ENCODE data around the gene CA4.
"Not testable (repeated sequence)": the region's sequence is repeated elsewhere in the genome, so short reads cannot be mapped to it uniquely, and the experiment has no call there.

Gene CA4

DNA sequence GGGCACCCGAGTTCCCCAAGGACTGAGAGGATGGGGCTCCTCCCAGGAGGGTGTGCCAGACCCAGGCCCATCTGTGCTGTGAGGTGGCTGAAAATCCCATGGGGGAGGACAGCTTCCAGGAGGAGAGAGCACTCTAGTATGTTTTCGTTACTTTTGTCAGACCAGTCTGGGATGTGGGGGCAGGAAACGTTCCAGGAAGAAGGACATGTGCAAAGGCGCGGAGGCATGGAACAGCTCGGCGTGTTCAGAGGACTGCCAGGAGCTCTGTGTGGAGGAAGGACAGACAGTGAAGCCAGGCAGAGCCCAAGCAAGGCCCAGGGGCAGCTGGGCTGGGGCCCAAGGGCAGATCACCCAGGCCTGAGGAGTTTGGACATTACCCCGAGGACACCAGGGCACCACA, 7.0 kb downstream of the CA4 start:
- no peak for DNase-seq

DNA sequence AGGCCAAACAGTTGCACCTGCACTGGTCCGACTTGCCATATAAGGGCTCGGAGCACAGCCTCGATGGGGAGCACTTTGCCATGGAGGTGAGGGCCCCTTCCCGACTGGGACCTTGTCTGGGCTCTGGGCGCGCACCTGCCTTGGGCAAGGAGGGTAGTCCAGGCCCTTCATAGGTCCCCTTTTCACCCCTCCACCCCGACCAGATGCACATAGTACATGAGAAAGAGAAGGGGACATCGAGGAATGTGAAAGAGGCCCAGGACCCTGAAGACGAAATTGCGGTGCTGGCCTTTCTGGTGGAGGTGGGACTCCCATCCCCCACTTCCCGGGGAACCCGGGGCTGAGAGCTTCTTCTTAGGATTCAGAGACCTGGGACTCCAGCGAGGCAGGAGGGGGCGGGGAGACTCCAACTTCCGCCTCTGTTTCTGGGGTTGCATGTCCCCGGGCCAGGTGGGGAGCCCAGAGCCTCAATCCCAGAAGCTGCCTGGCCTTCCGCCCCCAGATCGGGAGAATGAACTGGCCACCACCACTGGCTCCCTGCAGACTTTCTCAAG, 7.8 kb downstream of the CA4 start:
- DNase-seq: no peak

DNA sequence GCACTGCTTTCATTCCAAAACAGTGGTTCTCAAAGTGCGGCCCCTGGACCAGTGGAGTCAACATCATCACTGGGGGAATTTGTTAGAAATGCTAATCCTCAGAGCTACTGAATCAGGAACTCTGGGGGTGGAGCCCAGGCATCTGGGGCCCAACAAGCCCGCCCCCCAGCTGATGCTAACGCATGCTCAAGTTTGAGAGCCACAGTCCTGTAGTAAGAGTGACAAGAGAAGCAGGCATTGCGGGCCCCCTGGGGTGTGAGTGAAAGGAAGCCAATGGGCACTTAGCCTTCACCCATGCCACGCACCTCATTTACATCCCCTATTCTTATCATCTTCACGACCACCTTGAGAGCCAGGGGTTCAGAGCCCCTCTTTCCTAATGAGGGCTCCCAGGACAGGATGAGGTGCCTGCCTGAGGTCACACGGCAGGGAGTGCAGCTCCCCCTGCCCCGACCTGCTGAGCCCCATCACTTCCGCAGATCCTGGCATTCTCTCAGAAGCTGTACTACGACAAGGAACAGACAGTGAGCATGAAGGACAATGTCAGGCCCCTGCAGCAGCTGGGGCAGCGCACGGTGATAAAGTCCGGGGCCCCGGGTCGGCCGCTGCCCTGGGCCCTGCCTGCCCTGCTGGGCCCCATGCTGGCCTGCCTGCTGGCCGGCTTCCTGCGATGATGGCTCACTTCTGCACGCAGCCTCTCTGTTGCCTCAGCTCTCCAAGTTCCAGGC, 9.1 kb downstream of the CA4 start:
- no peak for DNase-seq

DNA sequence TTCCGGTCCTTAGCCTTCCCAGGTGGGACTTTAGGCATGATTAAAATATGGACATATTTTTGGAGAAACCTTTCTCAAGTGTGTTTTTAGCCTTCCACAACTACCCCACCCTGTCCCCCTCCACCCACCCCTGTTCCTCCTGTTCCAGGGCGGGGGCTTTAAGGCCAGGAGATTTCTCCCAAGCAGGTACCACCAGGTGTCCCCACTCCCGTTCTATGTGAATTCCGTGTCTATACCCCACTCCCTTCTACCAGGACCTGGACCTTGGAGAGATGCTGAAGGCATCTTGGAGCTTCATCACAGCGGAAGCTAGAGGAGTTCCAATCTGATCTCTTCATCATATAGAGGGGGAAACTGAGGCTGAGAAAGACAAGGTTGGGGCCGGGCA, 9.7 kb downstream of the CA4 start:
- DNase-seq: no peak

DNA sequence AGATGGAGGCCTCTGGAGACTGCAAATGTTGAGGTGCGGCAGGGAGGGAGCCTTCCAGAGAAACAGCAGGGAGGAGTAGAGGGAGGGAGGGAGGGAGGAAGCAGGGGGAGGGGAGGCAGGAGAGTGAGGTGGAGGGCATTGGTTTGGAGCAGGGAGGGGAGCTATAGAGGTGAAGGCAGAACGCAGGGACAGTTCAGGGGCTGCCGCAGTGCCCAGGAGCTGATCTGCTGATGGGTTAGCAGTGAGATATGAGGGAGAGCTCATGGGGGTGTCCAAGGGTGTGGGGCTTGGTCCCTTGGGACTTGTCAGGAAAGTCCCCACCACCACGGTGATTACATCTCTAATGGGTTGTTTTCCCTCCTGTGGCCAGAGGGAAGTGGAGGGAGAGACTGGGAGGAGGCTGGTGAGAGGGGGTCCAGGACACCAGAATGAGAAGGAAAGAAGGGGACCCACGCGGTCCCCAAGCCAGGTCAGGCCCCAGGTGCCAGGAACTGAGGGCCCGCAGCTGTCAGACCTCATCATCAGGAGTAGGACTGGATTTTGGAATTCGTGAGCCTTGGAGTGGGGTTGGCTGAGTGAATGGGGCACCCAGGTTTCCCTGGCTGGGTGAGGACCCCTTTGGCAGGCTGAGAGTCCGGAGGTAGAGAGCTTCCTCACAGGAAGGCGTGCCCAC, 11.2 kb downstream of the CA4 start:
- DNase-seq: no peak

DNA sequence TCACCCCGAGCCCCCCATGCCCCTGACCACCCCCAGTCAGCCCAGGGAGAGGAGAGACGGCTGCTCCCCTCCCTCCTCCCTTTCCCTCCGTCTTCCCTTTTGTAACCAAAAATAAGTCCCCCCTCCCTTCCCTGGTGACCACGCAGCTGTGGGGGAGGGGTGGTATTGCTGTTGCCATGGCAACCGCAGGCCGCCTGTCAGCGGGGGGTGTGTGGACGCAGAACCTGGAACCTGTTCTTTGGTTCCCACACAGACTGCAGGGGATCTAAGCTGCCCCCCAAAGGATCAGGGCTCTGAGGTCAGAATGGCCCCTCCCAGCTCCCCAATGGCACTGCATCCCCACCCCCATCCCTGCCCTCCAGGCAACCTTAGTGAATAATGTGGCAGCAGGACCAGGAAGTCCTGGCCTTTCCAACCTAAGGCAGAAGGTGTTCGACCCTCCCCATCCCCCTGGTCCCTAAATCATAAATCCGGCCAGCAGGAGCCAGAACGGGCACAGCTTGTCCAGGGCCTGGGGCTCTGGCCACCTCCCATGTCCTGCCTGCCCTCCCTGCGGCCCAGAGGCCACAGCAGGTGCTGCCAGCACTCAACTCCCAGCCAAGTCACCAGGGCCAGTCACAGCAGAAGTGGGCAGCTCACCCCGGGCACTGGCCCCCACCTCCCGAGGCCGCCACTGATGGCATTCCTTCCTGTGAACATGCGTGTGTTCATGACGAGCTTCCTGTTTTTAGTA, 12.0 kb downstream of the CA4 start:
- no peak for DNase-seq

DNA sequence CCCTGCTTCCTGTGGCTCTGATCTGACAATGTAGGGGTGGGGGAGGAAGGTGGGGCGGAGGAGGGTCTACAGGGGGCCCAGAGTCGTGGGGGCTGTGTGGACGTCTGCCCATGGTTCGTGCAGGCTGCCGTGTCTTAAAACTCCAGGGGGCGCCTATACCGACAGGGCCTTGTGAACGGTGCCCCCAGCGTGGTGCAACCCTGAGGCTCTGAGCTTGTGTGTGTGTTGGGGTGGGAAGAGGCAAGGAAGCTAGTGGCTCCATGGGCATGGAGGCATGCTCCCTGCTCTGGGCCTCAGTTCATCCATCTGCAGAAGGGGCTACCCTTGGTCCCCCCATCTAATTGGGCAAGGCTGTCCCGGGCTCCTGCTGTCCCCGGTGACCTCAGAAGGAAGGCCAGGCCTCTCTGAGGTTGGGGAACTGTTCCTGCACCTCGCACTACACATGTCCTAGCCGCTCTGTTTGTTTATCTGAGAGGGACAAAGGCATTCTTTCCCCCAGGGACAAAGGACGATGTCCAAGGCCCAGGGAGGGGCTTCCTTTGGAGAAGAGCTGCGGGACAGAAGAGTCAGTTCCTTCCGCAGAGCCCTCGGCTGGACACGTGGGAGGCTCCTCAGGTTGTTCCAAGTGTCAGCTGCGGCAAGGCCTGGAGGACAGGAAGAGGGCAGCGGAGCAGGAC, 13.5 kb downstream of the CA4 start:
- DNase-seq: no peak

DNA sequence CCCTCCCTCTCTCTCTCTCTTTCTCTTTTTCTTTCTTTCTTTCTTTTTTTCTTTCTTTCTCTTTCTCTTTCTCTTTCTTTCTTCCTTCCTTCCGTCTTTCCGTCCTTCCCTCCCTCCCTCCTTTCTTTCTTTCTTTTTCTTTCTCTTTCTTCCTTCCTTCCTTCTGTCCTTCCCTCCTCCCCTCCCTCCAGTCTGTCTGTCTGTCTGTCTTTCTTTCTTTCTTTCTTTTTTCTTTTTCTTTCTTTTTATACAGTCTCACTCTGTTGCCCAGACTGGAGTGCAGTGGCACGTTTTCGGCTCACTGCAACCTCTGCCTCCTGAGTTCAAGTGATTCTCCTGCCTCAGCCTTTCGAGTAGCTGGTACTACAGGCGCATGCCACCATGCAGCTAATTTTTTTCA, 14.4 kb downstream of the CA4 start:
- no peak for DNase-seq

DNA sequence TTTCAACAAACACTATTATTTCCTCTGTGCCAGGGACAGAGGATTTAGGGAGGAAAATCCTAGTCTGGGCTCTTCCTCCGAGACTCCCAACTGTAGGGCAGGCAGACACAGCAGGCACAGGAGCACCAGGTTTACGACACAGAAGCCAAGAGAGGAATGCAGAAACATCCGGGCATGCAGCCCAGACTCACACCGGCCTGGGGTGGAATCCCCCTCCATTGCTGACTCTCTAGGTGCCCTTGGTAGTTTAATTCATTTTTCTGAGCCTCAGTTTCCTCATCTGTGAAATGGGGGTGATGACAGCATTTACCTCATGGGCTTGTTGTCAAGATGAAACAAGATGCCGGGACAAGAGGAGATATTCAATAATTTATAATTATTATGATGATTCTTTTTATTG, 14.9 kb downstream of the CA4 start:
- no peak for DNase-seq

DNA sequence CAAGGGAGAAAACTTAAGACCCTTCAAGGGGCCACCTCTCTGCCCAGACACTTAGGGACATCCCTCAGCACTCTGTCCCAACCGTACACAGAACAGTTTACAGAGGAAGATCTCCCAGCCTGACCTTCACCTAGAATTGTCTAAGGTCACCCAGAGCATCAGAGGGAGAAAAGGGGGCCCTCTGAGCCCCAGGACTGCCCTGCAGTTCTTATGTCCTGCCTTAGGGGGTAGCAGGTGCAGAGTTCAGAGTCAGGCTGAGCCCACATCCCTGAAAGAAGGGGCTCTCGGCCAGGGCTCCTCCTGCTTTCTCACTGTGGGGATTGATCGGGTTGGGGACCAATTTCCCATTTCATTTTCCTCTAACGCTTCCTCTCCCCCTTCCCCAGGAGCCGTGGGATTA, 15.4 kb downstream of the CA4 start:
- no peak for DNase-seq

DNA sequence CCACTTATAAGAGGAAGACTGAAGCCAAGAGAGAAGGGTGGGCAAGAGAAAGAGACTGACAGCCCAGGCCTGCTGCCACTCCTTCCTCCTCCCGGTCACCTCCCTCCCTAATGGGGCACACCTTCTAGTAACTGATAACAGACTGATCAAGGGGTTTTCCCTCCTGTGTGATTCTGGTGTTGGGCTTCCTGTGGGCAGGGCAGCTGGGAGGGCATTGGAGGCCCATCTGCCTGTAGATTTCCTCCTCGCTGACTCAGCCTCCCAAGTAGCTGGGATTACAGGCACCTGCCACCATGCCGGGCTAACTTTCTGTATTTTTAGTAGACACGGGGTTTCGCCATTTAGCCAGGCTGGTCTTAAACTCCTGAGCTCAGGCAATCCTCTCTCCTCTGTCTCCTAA, 16.2 kb downstream of the CA4 start:
- DNase-seq: no peak

DNA sequence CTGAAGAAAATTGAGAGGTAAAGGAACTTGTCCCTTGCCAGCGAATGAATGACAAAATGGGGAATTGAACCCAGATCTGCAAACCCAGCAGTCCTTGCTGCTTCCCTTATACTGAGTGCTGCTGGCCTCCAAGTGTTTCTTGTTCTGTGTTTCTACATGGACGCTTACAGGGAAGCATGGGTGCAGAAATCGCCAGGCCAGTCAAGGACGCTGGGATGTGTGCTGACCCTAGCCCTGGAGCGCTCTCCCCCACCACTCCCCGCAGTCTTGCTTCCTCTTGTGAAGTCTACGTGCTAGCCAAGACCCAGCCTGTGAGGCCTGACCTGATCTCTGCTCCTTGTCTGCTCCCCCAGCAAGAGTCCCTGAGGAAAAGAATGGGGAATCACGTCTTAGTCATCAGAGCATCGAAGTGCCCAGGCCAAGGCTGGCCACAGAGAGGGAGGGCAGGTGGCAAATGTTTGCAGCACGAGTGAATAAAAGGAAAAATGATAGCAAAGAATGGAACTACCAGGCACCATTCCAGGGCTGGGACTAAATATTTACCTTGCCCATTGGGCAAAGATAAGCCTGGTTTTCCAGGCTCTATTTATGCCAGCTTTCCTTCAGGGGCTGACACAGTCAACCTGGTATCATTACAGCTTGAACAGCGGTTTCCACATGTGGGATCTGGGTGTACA, 17.4 kb downstream of the CA4 start:
- no peak for DNase-seq

DNA sequence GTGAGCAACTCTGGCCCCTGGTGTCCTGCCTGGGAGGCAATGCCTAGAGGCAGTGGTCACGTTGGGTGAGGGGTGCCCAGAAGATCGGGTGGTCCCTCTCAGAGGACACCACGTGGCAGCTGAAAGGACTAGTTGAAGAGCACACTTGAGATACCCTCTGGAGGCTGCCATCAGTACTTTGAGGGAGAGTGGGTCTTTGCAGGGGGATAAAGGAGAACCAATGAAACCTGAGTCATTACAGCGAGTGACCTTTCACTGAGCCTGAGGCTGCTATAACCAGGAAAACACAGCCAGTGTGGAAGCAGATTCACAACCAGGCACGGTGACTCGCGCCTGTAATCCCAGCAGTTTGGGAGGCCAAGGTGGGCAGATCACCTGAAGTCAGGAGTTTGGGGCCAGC, 18.9 kb downstream of the CA4 start:
- DNase-seq: no peak

DNA sequence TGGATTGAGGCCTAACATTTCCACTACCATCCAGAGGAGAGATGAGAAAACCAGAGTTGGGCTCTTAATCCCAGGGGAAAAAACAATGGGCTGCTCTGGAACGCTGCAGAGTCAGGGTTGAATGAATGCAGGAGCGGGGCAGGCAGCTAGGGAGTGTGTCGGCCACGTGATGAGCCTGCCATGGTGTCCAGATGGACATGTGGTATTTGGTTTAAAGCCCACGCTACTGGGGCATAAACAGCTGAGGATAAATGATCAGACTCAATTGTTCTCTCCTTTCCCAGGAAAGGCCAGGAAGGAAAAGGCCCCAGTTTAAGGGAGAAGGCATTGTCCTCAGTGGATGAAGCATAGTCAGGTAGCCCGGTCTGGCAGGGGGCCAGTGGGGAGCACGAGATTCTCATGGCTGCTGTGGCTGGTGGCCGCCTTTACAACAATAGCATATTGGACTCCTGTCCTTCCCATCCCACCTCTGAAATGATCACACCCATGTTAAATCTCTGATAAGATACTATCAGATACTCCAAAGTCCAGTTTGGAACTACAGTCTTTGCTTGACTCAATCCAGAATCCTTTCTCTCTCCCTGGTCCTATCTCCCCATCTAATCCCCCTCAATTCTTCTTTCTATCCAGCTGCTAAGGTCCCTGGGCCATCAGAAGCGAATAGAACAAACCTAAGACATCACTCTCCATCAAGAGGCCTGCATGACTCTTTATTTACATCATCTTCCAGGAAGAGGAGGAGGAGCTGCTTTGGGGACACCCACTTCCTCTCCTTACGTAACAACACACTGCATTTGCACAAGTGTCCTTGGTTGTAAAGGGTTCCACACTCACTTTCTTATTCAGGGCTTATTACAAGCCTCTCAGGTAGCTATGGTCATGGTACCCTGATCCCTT, 20.4 kb downstream of the CA4 start:
- DNase-seq: no peak

DNA sequence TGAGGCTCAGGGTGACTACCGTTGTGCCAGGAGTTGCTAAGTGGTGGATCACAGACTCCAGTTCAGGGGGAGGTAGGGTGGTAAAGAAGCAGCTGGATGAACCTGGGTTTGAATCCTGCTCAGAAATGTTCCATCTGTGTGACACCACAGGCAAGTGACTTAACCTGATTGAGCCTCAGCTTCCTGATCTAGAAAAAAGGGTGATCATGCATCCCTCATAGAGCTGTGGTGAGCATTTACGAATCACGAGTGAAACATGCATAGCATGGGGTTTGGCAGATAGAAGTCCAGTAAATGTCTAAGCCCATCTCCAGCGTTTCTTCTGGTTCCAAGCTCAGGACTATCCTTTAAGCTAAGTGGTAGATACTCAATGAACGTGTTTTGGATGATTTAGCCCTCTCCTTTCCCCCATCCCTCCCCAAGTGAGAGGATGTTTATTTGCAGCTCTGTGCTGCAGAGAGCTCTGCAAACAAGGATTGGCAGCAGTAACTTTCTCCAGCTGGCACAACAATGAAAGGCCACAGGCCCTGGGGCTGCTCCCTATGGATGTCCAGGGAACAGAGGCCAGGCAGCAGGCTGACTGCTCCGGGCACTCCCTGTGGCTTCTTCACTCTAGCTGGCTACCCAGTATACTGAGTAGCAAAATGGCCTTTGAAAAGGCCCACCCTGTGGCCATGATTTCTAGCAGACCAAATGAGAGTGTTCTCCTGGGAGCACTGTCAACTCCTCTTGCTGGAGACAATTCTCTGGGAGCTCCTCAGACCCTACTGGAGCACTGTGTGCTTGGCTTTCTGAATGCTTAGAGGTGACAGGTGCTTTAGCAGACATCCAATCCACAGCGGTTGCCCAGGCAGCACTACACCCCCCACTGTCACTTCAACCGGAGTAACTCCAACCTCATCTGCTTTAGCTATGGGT, 21.3 kb downstream of the CA4 start:
- DNase-seq: no peak

DNA sequence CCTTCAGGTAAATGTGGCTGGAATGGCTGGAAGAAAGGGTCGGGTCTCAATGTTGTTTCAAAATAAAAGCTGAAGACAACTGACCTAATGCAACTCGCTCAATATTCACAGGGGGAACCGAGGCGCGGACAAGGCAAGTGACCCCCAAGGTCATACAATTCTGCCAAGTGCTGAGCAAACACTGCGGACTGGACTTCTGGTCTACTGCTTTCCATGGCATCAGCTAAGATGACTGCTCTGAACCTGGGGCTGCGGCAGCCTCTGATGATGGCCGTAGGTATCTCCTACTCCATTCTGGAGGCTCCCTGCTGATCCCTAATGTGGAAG, 21.9 kb downstream of the CA4 start:
- no peak for DNase-seq

DNA sequence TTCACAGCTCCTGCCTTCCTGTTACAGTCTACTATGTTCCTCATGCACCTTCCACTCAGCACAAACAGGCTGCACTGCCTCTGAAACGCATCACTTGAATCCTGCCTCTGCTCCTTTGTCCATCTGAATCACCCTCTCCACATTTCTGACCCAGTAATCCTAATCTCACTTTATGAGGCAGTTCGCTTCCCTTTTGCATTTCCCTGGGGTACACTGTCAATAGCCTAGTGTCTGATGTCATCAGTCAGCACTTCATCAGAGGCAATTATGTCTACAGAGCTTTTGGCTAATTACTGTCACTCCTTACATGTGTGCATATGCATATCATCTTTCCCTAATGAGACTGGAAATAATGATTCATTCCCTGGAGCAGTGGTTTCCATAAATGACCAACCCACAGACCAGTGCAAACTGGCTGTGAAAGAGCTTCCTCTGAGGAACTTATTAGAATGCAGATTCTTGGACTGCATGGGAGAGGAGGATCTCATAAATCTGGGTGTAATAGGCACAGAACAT, 23.6 kb downstream of the CA4 start:
- no peak for DNase-seq

DNA sequence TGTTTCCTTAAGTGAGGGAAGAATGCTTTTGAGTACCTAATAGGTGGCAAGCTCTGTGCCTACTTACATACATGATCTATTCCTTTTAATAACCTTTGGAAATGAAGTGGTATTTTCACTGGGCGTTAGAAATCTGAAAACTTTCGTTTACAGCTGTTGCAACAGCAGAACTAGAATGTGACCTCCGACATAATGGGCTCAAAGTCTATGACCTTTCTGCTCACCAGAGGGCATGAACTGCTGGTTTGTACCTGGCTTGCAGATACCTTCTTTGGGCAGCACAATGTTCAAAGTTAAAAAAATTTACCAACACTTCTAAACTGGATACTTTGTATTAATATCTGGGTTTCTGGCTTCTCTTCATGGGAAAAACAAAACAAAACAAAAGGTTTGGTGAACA, 24.3 kb downstream of the CA4 start:
- no peak for DNase-seq

DNA sequence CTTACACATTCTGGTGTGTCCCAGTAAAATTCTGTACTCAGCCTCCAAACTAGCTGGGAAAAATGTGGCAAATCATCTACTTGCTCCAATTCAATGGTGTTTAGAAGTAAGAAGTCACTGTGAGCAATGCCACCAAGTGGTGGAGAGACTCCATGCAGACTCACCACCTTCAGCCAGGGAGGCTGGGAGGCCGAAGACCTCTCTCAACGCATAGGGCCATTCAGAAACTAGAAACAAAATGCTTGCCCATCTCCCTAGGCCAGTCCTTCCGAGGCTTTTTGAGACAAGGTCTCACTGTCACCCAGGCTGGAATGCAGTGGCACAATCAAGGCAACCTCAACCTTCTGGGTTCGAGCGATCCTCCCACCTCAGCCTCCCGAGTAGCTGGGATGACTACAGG, 25.0 kb downstream of the CA4 start:
- not testable (repeated sequence) for DNase-seq

DNA sequence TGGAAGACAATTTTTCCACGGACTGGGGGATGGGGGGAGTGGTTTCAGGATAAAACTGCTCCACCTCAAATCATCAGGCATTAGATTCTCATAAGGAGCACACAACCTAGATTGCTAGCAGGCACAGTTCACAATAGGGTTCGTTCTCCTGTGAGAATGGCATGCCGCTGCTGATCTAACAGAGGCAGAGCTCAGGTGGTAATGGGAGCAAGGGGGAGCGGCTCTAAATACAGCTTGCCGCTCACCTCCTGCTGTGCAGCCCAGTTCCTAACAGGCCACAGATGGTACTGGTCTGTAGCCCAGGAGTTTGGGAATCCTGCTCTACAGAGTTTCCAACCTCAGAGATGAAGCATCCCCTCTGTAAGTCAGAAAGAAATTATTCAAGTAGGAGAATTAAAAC, 27.0 kb downstream of the CA4 start:
- not testable (repeated sequence) for DNase-seq

Data from kidney glomerular epithelial cell (primary cell).